GM12878 (cell line): Measurements from ENCODE around the gene COTL1. TPM values are rescaled to one million over a fixed set of nuclear protein-coding genes. Genes with fewer than 3 reads are reported as not detected.
A peak's percentile ranks its signal among the peaks of the same experiment; 100 is the strongest.

Experiments
- EED ChIP-seq: sonication (generic); IDR thresholded peaks from 2 replicates; pipeline ENCODE4 v1.6.1; 2016; ENCODE audit warnings: antibody characterized with exemption, low read depth
- IKZF1 ChIP-seq: fragments of 450-650 bp; conservative IDR thresholded peaks from 2 replicates; pipeline ENCODE4 v1.6.1; 2017; ENCODE audit warnings: antibody characterized with exemption, mild to moderate bottlenecking
- MTA2 ChIP-seq: fragments of 450-650 bp; IDR thresholded peaks from 2 replicates; pipeline ENCODE4 v1.6.1; 2016; ENCODE audit warnings: low read depth, mild to moderate bottlenecking, moderate library complexity
- MYC ChIP-seq: IDR thresholded peaks from 2 replicates; pipeline ENCODE4 v1.6.1; 2011; ENCODE audit warnings: mild to moderate bottlenecking, low read length, moderate library complexity, inconsistent platforms; ENCODE audit not compliant: insufficient read depth, insufficient replicate concordance, insufficient read length, severe bottlenecking
- PAX5 ChIP-seq: IDR thresholded peaks from 2 replicates; pipeline ENCODE4 v1.6.1; 2011; ENCODE audit warnings: low read depth, low read length, borderline replicate concordance
- RFX5 ChIP-seq: IDR thresholded peaks from 2 replicates; pipeline ENCODE4 v1.6.1; 2011; ENCODE audit warnings: low read depth, low read length, improper control_type of control experiment
- polyA plus RNA-seq, 11 experiments: library from polyadenylated mRNA; depleted of rRNA in 4 of 11; unstranded in 6 of 11; stranded (reverse) in 5 of 11; fragments of >200 nt; fragmentation: Nextera tagmentation in 4 of 11; fragmentation: Illumina TruSeq in 1 of 11; extraction: Ambion mirVana in 4 of 11; extraction: Trizol in 1 of 11; gene quantifications; 1 replicate in 1 of 11; 2 replicates in 10 of 11; pipeline versions ENCODE4 v1.2.1 to v1.2.3, GENCODE V29; 2011 to 2016; ENCODE audit warnings: inconsistent platforms in 2 of 11, missing spikeins in 2 of 11, low read depth in 1 of 11
- total RNA-seq, 4 experiments: library from RNA; depleted of rRNA in 3 of 4; stranded (reverse); fragments of >200 nt in 3 of 4; fragmentation: Illumina TruSeq in 1 of 4; extraction: Trizol in 1 of 4; gene quantifications; 2 replicates each; pipeline versions ENCODE4 v1.2.1 to v1.2.3, GENCODE V29; 2013 to 2021
- TF ChIP-seq, protein P1 (sequence below): fragments of 450-650 bp; IDR thresholded peaks from 2 replicates; pipeline ENCODE4 v1.6.1; 2017; ENCODE audit warnings: mild to moderate bottlenecking, moderate library complexity
- TF ChIP-seq, protein P2 (sequence below): fragments of 450-650 bp; IDR thresholded peaks from 2 replicates; pipeline ENCODE4 v1.6.1; 2017; ENCODE audit warnings: mild to moderate bottlenecking
- TF ChIP-seq, protein P3 (sequence below): IDR thresholded peaks from 2 replicates; pipeline ENCODE4 v1.6.1; 2011; ENCODE audit warnings: borderline replicate concordance, low read depth, mild to moderate bottlenecking, moderate library complexity, low read length; ENCODE audit not compliant: insufficient read depth, poor library complexity, severe bottlenecking
- TF ChIP-seq, protein P4 (sequence below): IDR thresholded peaks from 2 replicates; pipeline ENCODE4 v1.6.1; 2011; ENCODE audit warnings: mild to moderate bottlenecking, low read depth, low read length, moderate library complexity; ENCODE audit not compliant: insufficient replicate concordance

The COTL1 gene
- total and polyA plus RNA-seq, 10 of the 15 experiments (the other 5 are each of a cell fraction or from before 2014, with no cell fraction given): 140 to 894 (median 330) TPM

DNA sequence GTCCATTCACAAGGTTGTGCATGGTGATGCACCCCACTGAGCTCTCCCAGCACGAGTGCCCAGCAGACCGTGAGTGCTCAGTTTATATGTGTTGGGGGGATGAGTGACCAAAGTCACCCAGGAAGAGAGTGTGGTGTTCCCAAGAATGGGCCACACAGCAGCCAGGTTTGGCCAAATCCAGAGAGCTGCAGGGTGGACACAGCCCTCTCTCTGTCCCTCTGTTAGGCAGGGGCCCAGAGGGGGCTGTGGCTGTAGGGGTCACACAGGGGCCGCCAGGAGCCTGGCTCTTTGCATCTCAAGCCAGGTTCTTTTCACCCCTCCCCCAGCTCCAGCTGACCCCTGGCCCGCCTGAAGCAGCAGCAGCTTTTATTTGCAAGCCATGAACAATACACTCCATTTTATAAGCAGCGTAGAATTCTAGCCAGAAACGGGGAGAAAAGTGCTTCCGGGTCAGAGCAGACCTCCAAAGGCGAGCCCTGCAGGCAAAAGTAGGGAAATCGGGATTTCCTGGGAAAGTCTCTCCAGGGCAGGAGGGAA, 13.3 kb downstream of the COTL1 start (continued):
- TF ChIP-seq, protein P1, sequence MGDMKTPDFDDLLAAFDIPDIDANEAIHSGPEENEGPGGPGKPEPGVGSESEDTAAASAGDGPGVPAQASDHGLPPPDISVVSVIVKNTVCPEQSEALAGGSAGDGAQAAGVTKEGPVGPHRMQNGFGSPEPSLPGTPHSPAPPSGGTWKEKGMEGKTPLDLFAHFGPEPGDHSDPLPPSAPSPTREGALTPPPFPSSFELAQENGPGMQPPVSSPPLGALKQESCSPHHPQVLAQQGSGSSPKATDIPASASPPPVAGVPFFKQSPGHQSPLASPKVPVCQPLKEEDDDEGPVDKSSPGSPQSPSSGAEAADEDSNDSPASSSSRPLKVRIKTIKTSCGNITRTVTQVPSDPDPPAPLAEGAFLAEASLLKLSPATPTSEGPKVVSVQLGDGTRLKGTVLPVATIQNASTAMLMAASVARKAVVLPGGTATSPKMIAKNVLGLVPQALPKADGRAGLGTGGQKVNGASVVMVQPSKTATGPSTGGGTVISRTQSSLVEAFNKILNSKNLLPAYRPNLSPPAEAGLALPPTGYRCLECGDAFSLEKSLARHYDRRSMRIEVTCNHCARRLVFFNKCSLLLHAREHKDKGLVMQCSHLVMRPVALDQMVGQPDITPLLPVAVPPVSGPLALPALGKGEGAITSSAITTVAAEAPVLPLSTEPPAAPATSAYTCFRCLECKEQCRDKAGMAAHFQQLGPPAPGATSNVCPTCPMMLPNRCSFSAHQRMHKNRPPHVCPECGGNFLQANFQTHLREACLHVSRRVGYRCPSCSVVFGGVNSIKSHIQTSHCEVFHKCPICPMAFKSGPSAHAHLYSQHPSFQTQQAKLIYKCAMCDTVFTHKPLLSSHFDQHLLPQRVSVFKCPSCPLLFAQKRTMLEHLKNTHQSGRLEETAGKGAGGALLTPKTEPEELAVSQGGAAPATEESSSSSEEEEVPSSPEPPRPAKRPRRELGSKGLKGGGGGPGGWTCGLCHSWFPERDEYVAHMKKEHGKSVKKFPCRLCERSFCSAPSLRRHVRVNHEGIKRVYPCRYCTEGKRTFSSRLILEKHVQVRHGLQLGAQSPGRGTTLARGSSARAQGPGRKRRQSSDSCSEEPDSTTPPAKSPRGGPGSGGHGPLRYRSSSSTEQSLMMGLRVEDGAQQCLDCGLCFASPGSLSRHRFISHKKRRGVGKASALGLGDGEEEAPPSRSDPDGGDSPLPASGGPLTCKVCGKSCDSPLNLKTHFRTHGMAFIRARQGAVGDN: peak; percentile 72; the same call in 1 of the 2 replicates
- TF ChIP-seq EED (peak; percentile 44; the same call in 1 of the 2 replicates), IKZF1 (peak; percentile 62), MYC (no peak), MTA2 (no peak), RFX5 (no peak), PAX5 (peak; percentile 94)
- TF ChIP-seq, protein P2, sequence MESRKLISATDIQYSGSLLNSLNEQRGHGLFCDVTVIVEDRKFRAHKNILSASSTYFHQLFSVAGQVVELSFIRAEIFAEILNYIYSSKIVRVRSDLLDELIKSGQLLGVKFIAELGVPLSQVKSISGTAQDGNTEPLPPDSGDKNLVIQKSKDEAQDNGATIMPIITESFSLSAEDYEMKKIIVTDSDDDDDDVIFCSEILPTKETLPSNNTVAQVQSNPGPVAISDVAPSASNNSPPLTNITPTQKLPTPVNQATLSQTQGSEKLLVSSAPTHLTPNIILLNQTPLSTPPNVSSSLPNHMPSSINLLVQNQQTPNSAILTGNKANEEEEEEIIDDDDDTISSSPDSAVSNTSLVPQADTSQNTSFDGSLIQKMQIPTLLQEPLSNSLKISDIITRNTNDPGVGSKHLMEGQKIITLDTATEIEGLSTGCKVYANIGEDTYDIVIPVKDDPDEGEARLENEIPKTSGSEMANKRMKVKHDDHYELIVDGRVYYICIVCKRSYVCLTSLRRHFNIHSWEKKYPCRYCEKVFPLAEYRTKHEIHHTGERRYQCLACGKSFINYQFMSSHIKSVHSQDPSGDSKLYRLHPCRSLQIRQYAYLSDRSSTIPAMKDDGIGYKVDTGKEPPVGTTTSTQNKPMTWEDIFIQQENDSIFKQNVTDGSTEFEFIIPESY: no peak
- TF ChIP-seq, protein P3, sequence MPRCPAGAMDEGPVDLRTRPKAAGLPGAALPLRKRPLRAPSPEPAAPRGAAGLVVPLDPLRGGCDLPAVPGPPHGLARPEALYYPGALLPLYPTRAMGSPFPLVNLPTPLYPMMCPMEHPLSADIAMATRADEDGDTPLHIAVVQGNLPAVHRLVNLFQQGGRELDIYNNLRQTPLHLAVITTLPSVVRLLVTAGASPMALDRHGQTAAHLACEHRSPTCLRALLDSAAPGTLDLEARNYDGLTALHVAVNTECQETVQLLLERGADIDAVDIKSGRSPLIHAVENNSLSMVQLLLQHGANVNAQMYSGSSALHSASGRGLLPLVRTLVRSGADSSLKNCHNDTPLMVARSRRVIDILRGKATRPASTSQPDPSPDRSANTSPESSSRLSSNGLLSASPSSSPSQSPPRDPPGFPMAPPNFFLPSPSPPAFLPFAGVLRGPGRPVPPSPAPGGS: no peak
- TF ChIP-seq, protein P4, sequence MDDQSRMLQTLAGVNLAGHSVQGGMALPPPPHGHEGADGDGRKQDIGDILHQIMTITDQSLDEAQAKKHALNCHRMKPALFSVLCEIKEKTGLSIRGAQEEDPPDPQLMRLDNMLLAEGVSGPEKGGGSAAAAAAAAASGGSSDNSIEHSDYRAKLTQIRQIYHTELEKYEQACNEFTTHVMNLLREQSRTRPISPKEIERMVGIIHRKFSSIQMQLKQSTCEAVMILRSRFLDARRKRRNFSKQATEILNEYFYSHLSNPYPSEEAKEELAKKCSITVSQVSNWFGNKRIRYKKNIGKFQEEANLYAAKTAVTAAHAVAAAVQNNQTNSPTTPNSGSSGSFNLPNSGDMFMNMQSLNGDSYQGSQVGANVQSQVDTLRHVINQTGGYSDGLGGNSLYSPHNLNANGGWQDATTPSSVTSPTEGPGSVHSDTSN: no peak
